HuH-7 (cell line): ENCODE measurements around the gene HOXA7.

Experiments used
- DNase-seq: peaks from one replicate; pipeline ENCODE4 v3.0.0; 2011; ENCODE audit warnings: low spot score

The HOXA7 gene

GRCh38 chr7:27193335-27194001 is 37.0 kb upstream of the HOXA7 start:
- DNase-seq, result no peak

- DNase-seq, result no peak
Observed at GRCh38 chr7:27192546-27193334, 36.3 kb upstream of the HOXA7 start.

GRCh38 chr7:27191833-27192545 is 35.5 kb upstream of the HOXA7 start:
- no peak for DNase-seq

GRCh38 chr7:27191161-27191731 is 34.8 kb upstream of the HOXA7 start:
- DNase-seq, result no peak

GRCh38 chr7:27189997-27190748 is 33.7 kb upstream of the HOXA7 start:
- DNase-seq, result no peak

- DNase-seq, result no peak
Observed at GRCh38 chr7:27189295-27189996, 33.0 kb upstream of the HOXA7 start.

- no peak for DNase-seq
Observed at GRCh38 chr7:27188386-27189294, 32.2 kb upstream of the HOXA7 start.

GRCh38 chr7:27187475-27188385 is 31.3 kb upstream of the HOXA7 start:
- DNase-seq, result no peak

- DNase-seq, result no peak
Observed at GRCh38 chr7:27186668-27187474, 30.4 kb upstream of the HOXA7 start.

- DNase-seq, result no peak
Observed at GRCh38 chr7:27185854-27186667, 29.6 kb upstream of the HOXA7 start.

- DNase-seq, result peak; percentile 87
Observed at GRCh38 chr7:27185013-27185853, 28.8 kb upstream of the HOXA7 start, which contains the start of gene HOXA11. TSS of gene HOXA11 (minus strand) at chr7:27185232. CDS start at chr7:27185144, 88 bp downstream.

GRCh38 chr7:27184337-27185012 is 28.0 kb upstream of the HOXA7 start:
- DNase-seq, result no peak

- DNase-seq, result no peak
Observed at GRCh38 chr7:27183682-27184336, 27.3 kb upstream of the HOXA7 start.

GRCh38 chr7:27182861-27183681 is 26.6 kb upstream of the HOXA7 start:
- DNase-seq, result no peak
